SH-SY5Y (cell line): ENCODE results near the gene EPHA6.

Experiments
- GATA2 ChIP-seq: IDR thresholded peaks from 2 replicates; pipeline ENCODE4 v1.6.1; 2011; ENCODE audit warnings: mild to moderate bottlenecking, low read depth, low read length
- GATA3 ChIP-seq: IDR thresholded peaks from 2 replicates; pipeline ENCODE4 v1.6.1; 2011; ENCODE audit warnings: low read depth, mild to moderate bottlenecking, low read length, moderate library complexity

EPHA6 gene

DNA sequence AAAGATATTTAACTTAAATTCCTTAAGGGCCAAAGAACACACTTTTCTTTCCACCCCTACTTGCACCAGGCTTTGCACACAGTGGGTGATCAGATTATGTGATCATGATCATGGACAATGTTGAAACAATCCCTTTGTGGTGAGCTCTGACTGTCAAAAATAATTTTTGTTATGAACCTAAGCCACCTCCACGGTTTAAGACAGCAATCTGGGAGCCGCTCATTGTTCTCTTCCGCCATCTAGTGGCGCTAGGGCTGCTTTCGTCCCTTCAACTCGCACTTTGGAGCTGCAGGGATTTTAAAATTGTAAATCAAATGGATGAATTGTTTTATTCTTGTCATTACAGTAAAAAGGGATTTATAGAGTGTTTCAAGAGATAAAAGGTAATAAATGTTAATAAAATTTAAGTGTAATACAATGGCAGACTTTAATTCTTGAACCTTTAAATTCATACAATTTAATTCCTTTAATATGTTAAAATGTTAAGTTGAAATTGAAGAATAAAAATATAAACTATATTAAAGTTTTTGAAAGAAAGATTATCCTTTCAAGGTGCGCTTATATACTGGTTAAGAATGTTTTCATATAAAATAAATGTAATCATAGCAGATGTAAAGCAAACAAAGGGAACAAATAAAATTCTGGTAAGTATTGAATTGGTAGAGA, 904.9 kb downstream of the EPHA6 start:
- TF ChIP-seq GATA3 (no peak), GATA2 (no peak)

DNA sequence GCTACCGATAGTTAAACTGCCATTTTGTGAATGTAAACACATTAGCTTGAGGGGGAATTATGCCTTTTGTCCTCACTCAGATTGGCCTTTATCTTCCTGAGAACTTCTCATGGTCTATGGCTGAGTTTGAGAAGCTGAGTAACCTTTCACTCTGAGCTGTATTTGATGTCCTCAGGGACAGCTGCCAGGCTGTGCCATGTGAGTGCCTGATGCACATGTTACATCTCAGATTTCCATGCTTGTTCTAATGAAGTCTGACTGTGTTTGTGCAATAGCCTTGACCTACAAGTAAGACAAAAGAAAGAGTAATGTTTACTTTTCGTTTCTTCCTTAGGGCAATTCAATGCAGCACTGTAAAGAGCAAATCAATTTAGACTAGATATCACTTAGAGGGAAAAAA, 906.0 kb downstream of the EPHA6 start:
- TF ChIP-seq GATA3 (no peak), GATA2 (no peak)

DNA sequence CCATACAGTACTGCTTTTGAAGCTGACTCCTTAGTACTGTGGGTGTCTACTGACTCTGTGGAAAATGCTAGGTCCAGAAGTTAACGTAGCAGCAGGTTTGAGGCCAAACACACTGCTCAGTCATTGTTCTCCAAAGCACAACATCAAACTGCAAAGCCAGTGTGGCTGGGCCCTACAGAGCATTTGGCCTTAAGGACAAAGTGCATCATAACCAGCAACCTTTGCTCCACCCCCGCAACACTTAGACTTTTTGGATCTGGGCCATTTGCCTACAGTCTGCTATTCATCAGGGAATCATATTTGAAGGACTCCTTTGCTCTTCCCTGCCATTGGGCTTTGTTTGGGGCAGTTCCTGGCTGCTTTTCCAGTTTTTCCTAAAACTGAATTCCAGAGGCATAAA, 907.1 kb downstream of the EPHA6 start:
- TF ChIP-seq GATA2 (no peak), GATA3 (no peak)

DNA sequence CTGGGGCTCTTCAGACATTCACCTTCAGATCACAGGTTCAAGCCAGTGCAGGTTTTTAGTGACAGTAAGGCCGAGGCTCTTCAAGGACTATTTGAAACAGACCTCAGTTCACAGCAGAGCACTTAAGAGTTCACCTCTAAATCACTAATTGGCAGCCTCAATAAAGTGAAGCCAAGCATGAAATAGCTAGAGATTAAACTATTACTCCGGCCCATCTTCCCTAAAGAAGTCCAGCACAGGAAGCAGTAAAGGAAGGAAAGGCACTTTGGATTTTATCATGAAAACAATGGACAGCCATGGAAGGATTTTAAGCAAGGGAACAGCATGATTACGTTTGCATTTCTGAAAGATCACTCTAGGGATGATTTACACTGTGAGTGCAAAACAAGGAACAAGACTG, 922.5 kb downstream of the EPHA6 start:
- no peak for TF ChIP-seq GATA3
- TF ChIP-seq GATA2, result no peak

DNA sequence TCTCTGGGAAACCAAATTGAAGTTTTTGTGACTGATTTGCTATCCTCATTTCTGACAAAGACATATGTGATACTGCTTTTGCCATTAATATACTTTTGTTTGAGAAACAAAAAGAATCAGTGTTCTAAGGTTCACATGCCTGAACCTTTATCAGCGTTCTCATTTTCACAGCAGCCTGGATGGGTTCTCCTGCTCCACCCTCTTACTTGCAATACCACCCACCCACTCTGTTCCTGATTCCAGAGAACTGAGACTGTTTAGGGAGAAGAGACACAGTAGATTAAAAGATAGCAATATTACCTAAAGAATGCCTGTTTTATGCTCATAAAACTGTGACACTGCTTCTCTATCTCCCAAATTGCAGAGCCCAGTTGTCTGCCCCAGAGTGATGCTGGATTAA, 924.4 kb downstream of the EPHA6 start:
- no peak for TF ChIP-seq GATA2
- TF ChIP-seq GATA3, result no peak

DNA sequence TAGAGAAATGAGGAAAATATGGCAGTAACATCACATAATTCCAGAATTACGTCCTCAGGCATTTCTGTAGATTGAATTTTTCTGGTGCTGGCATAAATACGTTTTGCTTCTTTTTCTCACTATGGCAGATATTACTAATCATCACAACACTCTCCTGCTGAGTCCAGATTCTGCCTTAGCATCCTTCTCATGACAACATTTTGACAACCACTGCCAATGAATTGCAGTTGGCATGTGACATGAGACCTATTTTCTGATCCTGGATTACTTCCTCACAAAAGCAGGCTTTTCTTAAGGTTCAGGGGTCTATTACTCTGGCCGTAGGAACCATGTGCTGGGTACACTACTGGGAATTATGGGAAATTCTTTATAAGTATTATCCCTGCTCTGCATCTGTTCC, 927.6 kb downstream of the EPHA6 start:
- TF ChIP-seq GATA2 (no peak), GATA3 (no peak)

DNA sequence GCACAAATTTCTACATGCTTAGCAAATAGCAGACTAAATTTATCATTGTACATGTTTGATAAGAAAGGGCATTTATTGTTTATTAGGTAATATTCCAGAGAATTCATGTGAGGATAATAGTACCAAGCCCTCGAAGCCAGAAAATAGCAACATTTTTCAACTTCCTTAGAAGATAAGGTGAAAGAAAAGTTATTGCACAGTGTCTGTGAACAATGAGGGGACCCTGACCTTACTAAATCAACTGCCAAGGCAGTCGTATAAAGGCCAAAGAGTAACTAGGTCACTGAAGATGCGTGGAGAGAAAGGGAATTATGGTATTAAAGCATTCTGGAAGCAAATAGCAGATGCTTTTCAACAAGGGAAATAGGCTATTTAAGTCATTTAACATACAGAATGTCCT, 929.9 kb downstream of the EPHA6 start:
- TF ChIP-seq GATA2, result no peak
- no peak for TF ChIP-seq GATA3

DNA sequence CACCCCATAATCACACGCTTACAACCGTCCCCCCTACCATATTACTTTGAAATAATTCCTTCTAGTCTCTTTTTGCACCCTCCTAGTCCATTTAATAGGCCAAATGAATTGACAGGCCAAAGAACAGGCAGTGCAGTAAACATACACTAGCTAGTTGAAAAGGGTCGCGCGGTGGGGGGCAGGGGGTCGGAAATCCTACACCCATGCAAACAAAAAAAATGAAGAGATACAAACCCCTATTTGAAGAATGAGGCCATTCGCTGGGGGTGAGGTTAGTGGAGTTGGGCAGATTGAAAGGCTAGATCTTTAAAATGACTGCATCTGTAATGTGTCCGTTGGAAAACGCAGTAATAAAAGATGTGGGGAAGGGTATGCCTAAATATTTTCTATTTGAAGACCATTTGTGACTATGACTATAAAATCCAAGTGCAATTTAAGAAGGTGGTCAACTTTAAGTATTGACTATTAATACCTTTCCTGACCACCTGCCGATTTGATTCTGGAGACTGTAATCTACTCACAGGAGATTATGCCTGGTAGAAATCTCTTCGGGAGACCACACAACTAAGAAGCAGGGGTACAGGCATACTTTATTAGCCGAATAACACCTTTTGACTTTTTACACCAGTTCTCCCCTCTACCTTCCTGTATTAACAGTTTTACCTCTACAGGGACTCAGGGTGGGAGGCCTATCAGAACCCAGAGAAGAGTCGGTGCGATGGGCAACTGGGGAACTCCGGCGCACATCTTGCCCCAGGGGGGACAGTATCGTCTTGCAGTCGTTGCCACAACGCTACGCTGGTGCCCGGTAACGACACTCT, 949.4 kb downstream of the EPHA6 start:
- TF ChIP-seq GATA2 (no peak), GATA3 (no peak)

DNA sequence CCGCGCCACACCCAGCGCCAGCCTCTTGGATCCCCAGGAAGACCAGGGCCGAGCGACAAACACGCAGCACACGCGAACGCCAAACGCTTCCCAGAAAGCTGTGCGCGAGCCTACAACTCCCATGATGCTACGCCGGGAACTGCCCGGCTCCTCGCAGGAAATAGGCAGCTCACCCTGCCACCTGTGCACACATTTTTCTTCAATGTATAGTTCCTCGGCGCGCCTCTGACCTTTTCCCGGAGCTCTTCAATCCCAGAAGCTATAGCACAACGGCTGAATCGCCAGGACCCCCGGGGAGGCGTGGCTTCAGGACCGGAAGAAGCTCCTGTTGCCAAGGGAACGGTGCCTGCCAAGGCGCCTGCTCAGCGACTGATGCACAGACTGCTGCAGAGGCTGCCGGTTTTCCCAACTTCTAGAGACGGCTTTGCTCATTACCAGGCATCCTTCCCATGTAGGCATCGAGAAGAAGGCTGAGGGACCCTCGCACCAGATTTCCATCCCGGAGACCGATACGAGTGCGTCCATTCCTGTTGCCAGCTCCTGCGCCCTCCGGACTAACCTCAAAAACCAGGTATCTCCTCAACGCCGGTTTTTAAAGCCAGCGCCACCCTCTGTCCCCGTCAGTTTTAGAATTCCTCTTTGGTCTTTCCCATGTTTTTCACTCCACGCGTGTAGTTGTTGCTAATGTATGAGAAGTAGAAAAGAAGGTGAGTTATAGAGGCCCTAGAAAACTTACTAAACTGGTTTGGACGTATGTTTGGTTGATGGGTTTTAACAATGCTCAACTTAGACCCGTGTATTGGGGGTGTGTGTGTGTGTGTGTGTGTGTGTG, 950.2 kb downstream of the EPHA6 start, which contains the start of gene ARL6:
Gene ARL6, plus strand, starts transcription at position 352 of the 832 bp plus-strand sequence. CDS start 3,350 bp downstream, outside the sequence.
- no peak for TF ChIP-seq GATA3
- TF ChIP-seq GATA2, result no peak

DNA sequence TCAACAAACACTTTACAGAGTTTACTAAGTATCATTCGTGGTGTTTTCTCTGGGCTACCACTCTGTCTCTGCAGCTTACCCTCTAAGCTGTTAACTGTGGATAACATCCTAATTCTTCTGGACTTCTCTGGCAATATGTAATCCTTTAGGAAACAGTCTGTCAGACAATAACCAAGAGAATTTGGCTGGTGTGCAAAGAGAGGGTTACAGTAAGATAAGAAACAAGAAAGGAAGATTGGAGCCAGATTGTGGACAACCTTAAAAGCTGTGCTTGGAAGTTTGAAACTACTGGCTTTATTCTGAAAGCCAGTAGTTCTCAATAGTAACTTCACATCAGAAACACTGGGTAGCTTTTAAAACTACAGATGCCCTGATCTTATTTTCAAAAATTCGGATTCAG, 950.9 kb downstream of the EPHA6 start:
- TF ChIP-seq GATA2, result no peak
- no peak for TF ChIP-seq GATA3

DNA sequence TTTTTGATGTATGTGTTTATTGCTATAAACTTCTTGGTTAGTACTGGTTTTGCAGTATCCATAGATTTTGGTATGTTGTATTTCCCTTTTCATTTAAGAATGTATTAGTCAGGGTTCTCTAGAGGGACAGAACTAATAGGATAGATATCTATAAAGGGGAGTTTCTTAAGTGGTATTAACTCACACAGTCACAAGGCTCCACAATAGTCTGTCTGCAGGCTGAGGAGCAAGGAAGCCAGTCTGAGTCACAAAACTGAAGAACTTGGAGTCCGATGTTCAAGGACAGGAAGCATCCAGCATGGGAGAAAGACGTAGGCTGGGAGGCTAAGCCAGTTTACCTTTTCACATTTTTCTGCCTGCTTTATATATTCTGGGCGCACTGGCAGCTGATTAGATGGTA, 958.5 kb downstream of the EPHA6 start:
- TF ChIP-seq GATA2 (no peak), GATA3 (no peak)

DNA sequence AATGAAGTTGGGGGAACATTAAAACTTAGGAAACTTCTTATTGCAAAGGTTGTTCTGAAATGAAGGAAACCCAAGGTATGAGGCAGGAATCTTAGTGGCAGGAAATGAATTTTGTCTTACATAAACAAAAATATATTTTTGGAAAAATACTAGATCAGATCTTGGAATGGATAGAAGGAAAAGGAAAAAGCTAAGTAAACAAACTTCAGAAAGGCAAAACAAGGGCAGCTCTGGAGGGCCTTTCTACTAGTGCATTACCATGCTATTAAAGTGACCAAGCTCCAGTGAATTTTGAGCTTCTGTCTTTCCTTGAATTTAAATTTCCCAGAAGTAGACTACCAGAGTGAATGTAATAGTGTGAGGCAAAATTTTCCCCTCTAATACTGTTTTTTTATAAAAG, 963.8 kb downstream of the EPHA6 start:
- TF ChIP-seq GATA2, result no peak
- TF ChIP-seq GATA3, result no peak

DNA sequence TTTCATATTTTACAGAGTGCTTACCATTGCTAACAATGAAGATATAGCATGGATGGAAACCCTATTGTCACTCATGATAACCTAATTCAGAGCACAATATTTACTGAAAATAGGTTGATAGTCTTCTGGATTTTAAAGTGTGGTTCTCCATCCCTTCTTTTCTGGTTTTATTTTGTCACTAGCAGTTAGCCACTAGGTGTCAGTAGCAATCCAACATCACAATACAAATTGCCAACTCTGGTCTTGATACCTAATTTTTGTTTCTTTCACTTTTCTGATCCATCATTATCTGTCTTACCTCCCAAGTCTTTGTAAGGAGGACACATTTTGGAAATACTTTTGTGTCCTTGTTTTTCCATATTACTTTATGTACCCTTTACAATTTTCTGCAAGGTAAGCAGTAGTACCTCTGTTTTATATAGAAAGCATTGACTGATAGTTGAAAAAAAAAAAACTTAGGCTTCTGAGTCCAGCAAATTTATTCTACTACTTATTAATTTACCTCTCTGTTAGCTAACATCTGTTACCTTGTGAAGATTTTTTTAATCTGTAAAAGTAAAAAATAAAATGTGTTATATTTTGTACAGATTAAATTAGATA, 979.1 kb downstream of the EPHA6 start:
- no peak for TF ChIP-seq GATA2
- TF ChIP-seq GATA3, result no peak

DNA sequence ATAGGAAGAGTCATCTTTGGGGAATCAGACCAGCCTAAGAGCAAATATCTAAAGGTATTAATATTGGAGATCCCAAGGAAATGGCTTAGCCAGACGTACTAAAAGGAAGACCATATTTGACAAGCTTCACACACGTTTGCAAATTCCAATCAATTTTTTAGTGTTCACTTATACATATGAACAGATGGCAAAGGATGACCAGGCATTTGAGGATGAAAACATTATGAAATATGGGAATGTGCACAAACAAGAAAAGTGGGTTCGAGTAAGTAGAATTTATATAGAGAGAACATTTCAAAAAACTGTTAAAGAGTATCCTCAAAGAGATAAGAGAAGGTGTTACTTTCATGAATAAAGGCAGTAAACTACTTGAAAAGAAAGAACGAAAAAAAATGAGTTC, 981.6 kb downstream of the EPHA6 start:
- no peak for TF ChIP-seq GATA3
- no peak for TF ChIP-seq GATA2
